Activated CD8-positive, alpha-beta memory T cell treated with anti-CD3 and anti-CD28 coated beads for 24 hours (primary cell): ENCODE results near the gene PPIP5K1.
"Not testable (repeated sequence)": the region's sequence is repeated elsewhere in the genome, so short reads cannot be mapped to it uniquely, and the experiment has no call there.

Experiments used
- DNase-seq: peaks from one replicate; pipeline ENCODE4 v3.0.0-alpha.2; 2020

Gene PPIP5K1

GRCh38 chr15:43544266-43544665, 45.7 kb downstream of the PPIP5K1 start:
- DNase-seq: no peak

- DNase-seq: no peak
Observed at GRCh38 chr15:43541785-43542184, 48.2 kb downstream of the PPIP5K1 start.

GRCh38 chr15:43538091-43538490, 51.9 kb downstream of the PPIP5K1 start:
- no peak for DNase-seq

- no peak for DNase-seq
Observed at GRCh38 chr15:43534897-43535296, 55.1 kb downstream of the PPIP5K1 start.

GRCh38 chr15:43532826-43533225, 57.2 kb downstream of the PPIP5K1 start:
- DNase-seq: not testable (repeated sequence)

- no peak for DNase-seq
Observed at GRCh38 chr15:43531018-43531670, 58.9 kb downstream of the PPIP5K1 start.

- DNase-seq: no peak
Observed at GRCh38 chr15:43529587-43530345, 60.2 kb downstream of the PPIP5K1 start.

- DNase-seq: no peak
Observed at GRCh38 chr15:43529141-43529540, 60.9 kb downstream of the PPIP5K1 start.

GRCh38 chr15:43528542-43529007, 61.4 kb downstream of the PPIP5K1 start:
- DNase-seq: no peak

GRCh38 chr15:43527802-43528541, 62.0 kb downstream of the PPIP5K1 start:
- no peak for DNase-seq

GRCh38 chr15:43527016-43527801, 62.8 kb downstream of the PPIP5K1 start:
- no peak for DNase-seq

GRCh38 chr15:43526261-43526930, 63.6 kb downstream of the PPIP5K1 start:
- DNase-seq: no peak

- no peak for DNase-seq
Observed at GRCh38 chr15:43525131-43525530, 64.9 kb downstream of the PPIP5K1 start.

- no peak for DNase-seq
Observed at GRCh38 chr15:43524254-43524845, 65.7 kb downstream of the PPIP5K1 start.

- no peak for DNase-seq
Observed at GRCh38 chr15:43523646-43524045, 66.4 kb downstream of the PPIP5K1 start.

- DNase-seq: no peak
Observed at GRCh38 chr15:43522247-43522646, 67.8 kb downstream of the PPIP5K1 start.

- no peak for DNase-seq
Observed at GRCh38 chr15:43521419-43521818, 68.6 kb downstream of the PPIP5K1 start.

GRCh38 chr15:43520138-43520537, 69.9 kb downstream of the PPIP5K1 start:
- DNase-seq: no peak

GRCh38 chr15:43519196-43519595, 70.8 kb downstream of the PPIP5K1 start:
- no peak for DNase-seq

- DNase-seq: no peak
Observed at GRCh38 chr15:43518197-43518761, 71.7 kb downstream of the PPIP5K1 start.
